WI38 (cell line): ENCODE measurements around the gene MIB2.
A peak's percentile ranks its signal among the peaks of the same experiment; 100 is the strongest.
"Not testable (repeated sequence)": the region's sequence is repeated elsewhere in the genome, so short reads cannot be mapped to it uniquely, and the experiment has no call there.

ENCODE experiments used
- H3K4me3 ChIP-seq: 2 replicates; pipeline ENCODE4 v1.5.1; 2011; ENCODE audit warnings: low read depth, mild to moderate bottlenecking, control low read depth, low read length
- TF ChIP-seq, protein P1 (sequence below): IDR thresholded peaks from 2 replicates; pipeline ENCODE4 v1.5.1; 2012; ENCODE audit warnings: low read depth, mild to moderate bottlenecking, control low read depth, low read length

MIB2 gene

DNA sequence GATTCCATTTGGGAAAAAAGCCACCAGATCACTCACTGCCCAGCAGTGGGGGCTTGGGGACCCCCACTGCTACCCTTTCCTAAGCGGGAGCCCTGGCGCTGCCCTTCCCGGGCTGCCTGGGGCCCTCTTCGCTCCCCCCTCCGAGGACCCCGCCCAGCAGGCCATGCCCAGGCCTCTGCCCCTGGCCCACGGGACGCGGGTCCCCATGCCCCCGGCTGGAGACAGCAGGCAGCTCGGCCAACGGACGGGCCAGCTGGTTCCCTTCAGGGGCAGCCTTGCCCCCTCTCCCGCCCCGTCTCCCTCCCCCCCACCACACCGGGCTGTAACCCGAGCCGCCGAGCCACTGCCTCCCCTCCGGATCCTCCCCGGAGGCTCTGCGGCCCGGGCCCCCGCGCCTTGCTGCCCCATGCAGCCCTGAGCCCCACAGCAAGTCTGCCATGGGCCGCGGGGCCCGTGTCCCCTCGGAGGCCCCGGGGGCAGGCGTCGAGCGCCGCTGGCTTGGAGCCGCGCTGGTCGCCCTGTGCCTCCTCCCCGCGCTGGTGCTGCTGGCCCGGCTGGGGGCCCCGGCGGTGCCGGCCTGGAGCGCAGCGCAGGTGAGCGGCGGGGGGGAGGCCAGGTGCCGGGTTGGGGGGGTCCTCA lies 16.6 kb downstream of the MIB2 start, which contains the start of gene MMP23B:
TSS of gene MMP23B (plus strand) at position 392 of the 639 bp plus-strand sequence. CDS start at position 438, 46 bp downstream.
- H3K4me3 ChIP-seq, result no peak within 1 kb of the TSS
- TF ChIP-seq, protein P1, sequence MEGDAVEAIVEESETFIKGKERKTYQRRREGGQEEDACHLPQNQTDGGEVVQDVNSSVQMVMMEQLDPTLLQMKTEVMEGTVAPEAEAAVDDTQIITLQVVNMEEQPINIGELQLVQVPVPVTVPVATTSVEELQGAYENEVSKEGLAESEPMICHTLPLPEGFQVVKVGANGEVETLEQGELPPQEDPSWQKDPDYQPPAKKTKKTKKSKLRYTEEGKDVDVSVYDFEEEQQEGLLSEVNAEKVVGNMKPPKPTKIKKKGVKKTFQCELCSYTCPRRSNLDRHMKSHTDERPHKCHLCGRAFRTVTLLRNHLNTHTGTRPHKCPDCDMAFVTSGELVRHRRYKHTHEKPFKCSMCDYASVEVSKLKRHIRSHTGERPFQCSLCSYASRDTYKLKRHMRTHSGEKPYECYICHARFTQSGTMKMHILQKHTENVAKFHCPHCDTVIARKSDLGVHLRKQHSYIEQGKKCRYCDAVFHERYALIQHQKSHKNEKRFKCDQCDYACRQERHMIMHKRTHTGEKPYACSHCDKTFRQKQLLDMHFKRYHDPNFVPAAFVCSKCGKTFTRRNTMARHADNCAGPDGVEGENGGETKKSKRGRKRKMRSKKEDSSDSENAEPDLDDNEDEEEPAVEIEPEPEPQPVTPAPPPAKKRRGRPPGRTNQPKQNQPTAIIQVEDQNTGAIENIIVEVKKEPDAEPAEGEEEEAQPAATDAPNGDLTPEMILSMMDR, result no peak

DNA sequence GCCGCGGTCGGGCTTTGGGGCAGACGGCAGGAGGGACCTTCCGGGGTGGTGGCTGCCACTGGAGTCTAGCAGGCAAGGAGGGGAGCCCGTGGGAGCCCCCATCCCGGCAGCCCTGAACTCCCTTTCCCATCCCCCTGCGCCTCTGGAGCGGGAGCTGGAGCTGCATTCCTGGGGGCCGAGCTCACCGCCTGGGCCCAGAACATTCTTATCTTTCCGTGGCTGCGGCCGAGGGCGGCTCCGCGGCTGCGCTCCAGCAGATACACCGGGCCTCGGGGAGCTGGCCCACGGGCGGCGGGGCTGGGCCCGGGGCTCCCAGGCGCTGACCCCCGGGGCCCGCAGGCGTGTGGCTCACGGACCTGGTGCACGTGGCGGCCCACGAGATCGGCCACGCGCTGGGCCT lies 18.1 kb downstream of the MIB2 start:
- H3K4me3 ChIP-seq, result not testable (repeated sequence)

DNA sequence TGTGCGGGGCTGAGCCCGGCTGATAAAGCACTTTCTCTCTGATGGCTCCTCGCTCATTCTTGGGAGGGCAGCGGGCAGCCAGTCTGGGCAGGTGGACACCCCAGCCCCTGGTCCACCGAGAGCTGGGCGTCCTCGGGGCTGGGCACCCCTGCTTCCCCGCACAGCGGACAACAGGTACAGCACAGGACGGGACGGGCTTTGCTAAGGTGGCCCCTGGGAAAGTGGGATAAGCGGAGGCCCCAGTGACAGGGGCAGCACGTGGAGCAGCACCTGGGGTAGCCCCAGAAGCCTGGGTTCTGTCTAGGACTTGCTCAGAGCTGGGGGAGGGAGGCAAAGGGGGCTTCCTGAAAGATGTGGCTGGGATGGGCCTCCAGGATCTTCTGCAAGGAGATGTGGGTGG lies 19.3 kb downstream of the MIB2 start:
- not testable (repeated sequence) for H3K4me3 ChIP-seq

DNA sequence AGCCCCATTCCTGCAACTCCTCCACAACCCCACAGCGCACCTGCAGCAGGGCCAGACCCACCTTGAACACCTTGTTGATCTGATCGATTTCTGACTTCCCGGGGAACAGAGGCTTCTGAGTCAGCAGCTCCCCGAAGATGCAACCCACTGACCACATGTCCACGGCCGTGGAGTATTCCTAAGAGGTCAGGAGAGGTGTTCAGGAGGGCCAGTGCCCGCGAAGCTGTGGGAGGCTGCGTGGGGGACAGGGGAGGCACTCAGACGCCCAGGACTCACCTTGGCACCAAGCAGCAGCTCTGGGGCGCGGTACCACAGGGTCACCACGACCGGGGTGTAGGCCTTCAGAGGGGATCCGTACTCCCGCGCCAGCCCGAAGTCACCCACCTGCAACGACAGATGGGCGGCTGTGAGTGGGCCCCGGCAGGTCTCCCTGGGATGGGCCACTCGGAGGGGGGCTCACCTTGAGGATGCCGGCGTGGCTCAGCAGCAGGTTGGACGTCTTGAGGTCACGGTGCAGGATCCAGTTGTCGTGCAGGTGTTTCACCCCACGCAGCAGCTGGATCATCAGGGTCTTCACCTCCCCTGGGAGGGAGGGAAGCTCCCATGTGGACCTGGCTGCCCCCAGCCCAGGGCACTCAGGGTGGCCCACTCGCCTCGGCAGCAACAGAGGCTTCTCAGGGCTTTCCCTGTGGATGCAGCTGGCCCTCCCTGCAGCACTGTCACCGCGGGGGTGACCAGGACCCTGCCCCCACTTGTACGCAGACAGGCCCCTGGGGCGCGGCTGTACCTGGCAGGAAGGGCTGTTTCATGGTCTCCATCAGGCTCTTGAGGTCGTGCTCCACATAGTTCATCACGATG lies 21.6 kb downstream of the MIB2 start:
- not testable (repeated sequence) for H3K4me3 ChIP-seq

DNA sequence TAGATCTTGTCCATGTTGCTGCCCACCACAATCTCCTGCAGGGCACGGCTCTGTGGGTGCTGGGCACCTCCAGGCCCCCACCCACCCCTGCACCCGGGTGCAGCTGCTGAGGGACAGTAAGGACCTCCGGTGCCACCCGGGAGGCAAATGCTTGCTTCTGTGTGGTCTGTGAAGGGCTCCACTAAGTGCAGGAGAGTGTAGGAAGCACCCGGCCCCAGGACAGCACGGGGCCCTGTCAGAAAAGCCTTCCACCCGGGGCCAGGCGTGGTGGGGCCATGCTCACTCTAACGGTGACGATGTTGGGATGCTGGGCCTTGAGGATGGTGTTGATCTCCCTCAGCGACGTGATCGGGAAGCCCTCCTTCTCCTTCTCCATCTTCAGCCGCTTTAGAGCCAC lies 22.2 kb downstream of the MIB2 start:
- H3K4me3 ChIP-seq, result not testable (repeated sequence)

DNA sequence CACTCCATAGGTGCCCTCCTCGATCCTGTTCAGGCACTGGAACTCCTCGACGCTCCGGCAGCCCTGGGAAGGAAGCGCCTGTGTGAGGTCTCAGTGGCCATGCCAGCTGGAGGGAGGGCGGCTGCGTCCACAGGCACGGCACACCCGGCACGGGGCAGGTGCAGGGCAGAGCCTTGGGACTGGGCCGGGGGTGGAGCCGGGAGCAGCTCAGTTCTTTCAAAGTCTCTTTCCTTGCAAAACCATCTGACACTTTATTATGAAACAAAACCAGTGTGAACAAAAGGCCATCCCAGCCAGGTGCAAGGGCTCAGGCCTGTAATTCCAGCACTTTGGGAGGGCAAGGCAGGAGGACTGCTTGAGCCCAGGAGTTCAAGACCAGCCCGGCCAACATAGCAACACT lies 23.2 kb downstream of the MIB2 start:
- not testable (repeated sequence) for H3K4me3 ChIP-seq

DNA sequence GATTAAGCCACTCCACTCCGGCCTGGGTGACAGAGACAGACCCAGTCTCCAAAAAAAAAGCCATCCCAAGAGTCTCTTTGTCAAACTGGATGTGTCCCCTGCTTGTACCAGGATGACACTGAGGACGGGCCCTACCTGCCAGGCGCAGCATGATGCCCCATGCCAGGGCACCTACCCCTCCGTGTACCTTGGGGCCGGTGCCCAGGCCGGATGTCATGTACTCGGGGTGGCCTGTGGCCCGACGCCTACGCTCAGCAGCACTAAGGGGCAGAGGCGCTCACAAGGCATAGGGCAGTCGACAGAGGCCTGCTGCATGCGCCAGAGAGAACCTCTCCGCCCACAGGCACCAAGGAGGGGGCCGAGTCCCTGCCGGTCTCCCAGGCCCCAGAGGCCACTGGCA lies 24.1 kb downstream of the MIB2 start:
- H3K4me3 ChIP-seq, result not testable (repeated sequence)

DNA sequence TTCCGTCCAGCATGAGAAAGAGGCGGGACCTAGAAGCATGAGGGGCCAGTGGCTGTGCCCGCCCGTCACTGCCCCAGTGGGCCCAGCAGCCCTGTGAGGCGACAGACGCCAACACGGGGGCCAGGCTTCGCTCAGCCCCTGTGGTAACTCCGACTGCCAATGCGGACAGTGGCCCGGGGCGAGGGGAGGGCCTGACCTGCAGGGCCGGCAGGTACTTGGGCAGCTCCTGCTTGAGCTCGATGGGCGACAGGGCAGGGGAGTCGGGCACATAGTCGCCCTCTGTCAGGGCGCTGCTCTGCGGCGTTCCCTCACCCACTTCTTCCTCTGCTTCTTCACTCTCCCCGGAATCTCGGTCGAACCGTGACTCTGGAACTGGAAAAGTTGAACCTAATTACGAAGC lies 24.8 kb downstream of the MIB2 start:
- not testable (repeated sequence) for H3K4me3 ChIP-seq

DNA sequence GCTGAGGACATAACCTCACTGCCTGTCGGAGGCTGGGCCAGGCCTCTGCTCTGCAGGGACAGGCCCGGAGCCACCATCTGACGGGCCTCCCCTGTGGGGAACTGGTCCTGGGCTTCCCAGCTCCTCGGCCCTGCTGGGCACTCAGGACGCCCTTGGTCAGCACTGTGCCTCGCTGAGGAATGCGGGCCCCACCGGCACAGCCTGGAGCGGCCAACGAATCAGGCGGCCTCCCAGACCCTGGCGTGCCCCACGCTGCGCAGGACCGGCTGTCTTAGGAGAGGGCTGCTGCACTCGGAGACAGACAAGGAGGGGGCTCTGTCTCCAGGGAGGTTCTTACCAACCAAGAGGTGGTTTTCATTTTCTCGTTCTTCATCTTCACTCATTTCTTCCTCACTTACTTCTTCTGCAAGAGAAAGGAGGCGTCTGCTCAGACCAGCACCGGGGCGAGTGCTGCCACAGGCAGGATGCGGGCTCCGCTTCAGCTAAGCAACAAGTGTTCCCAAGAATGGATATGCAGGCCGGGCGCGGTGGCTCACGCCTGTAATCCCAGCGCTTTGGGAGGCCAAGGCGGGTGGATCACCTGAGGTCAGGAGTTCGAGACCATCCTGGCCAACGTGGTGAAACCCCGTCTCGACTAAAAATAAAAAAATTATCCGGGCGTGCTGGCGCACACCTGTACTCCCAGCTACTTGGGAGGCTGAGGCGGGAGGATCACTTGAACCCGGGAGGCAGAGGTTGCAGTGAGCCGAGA lies 25.6 kb downstream of the MIB2 start:
- not testable (repeated sequence) for H3K4me3 ChIP-seq

DNA sequence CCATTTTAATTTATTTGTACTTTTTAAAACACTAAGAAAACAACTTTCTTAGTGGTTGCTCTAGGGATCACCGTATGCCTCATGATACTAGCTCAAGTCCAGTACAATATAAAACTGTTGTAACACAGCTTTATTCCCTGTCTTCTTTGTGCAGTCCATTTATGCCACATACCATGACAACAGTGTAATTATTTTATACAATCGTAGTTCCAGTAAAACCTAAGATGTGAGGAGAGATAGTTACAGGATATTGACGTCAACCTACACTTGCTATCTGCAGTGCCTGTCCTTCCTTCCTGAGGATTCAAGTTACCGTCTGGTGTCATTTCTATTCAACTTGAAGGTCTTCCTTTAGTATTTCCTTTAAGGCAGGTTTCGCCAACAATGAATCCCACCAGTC lies 31.0 kb downstream of the MIB2 start:
- not testable (repeated sequence) for H3K4me3 ChIP-seq

DNA sequence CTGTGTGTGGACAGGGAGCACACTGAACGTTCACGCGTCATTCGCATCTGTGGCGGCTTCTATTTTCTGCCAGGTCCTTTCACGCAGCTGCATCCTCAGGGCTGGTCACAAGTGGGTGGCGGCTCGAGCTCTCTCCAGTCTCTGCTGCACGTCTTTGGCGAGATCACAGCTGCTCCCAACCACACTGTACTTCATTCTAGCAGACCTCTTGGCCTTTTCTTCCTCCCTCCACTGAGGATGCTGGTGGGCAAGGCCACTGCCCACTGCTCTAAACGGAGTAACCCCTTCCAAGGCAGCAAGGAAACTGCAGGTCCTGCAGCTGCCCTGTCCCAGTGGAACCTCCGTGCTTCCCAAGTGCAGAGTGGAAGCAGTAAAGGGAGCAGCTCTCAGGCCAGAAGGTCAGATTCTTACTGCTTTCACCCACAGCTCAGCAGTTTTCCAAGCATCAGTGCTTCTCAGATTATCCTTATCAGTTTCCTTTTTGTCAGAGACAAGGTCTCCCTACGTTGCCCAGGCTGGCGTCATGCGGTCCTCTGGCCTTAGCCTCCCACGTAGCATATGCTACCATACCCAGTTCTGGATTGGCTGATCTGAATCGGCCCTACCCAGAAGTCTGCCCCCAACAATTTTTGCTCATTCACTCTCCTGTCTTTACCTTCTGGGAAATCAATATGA lies 32.4 kb downstream of the MIB2 start:
- H3K4me3 ChIP-seq, result not testable (repeated sequence)

DNA sequence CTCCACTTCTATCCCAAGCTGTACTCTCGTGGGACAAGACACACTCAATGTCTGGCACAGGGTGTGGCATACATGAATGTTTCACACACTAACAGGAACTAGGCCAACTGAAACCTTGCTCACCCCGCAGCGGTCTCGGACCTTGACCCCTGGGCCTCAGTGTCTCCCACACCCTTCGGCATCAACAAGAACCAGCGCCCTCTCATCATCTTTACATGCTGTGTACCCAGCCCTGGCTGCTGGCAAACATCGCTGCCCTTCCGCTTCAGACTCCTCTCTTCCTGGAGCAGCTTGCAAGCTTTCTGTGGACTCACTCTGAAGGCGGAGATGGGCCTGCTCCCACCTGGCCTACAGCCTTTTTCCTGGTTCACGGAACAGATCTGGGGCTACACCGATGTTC lies 33.0 kb downstream of the MIB2 start:
- not testable (repeated sequence) for H3K4me3 ChIP-seq

DNA sequence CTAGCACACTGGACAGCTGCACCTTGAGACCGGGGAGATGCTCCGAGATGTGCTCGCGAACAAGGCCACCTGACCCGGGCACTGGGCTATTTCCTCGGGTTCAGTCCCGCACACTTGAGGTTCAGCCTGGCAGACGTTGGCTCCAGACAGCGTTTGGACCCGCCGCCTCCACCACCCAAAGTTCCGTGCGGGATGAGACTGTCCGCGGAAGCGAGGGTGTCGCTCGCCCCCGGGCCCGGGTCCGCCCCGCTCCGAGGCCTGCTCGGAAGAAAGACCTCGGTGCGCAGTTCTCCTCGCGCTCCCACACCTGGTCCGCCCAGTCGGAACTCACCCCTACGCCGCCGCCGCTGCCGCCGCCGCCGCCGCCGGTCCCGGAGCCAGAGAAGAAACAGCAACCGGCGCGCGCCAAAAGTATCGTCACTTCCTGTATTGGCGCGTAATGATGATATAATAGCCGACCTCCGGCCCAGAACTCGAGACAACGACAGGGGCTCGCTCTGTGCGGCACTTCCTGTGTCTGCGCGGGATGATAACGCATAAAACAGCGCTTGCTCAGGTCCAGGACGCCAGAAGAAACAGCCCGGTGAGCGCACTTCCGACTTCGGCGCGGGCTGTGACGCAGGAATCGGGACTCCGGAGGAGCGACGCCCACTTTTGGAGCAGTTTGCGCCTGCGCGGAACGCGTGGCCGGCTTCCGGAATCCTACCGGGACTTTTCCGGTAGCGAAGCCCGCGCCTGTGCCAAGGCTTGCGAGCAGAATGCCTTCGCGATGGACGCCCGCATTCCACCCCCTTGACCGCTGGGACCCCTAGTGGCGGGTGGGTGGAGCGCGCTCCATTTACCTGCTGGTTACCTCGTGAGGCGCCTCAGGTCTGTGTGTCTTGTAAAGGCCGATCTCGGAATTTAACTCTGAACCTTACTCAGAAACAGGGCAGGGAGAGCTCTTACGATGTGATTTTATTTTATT lies 43.6 kb downstream of the MIB2 start, which contains the start of gene CDK11B:
TSS of gene CDK11B (minus strand) at position 422 of the 967 bp plus-strand sequence. CDS start 1,519 bp downstream, outside the sequence.
- peak within 1 kb of the TSS; percentile 60 for H3K4me3 ChIP-seq

DNA sequence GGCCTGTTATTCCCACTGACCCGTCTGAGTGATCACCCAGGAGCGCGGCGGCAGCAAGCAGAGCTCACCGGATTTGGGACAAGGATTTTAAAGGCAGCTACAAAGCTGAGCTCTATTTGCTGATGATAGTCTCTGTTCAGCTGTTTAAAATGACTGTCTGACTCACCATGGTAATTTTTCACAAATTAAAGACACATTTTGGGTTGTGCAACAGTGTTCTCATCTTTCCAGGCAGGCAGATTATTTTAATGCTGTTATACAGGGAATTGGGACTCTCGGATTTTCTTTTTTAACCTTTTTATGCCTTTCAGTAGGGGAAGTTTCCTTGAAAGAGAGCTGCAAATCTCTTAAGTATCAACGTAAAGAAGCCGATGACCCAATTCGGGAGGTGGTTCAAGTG lies 47.1 kb downstream of the MIB2 start:
- not testable (repeated sequence) for H3K4me3 ChIP-seq

DNA sequence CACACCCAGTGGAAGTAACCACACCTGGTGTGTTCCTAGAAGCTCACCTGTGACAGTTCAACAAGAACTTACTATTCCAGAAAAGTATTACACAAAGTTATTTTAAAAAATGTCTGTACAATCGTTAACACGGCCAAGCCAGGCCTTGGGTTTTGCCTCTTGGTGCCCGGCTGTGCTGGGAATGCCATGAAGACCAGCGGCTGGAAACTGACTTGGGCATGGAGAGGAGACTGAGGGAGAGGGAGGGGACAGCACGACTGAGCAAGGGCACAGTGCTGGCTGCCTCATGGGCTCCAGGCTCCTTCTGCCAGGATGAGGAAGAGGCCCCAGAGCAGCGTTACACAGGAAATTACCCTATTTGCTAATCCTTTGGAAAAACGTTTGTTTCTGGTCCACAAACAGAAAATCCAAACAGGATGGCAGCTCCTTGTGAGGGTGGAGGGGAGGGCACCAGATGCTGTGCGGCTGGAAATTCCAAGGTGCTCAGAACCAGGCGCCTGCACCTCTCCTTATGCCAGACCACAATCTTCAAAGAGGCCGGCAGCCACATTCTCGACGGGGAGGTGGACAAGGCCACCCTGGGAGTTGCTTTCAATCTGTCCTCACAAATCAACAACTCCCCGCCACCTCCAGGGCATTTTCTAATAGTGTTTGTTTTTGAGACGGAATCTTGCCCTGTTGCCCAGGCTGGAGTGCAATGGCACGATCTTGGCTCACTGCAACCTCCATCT lies 47.7 kb downstream of the MIB2 start:
- not testable (repeated sequence) for H3K4me3 ChIP-seq

DNA sequence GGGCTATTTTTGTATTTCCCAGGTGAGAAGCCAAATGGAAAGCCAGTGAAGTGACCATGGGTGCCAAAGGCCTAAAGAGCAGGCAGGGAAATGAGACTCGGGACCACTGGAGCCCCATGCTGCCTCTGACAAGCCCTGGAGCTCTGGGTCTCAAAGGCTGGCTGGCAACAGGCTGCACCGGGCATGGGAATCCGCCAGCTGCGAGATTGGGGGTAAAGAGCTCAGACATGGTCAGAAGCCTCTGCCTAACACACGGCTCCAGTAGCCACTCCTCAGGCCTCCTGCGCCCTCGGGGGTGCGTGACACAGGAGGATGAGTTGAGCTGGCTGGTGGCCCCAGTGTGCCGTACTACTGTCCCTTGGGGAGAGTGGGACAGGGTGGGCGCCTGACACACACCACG lies 49.0 kb downstream of the MIB2 start:
- not testable (repeated sequence) for H3K4me3 ChIP-seq
